Measurements from ENCODE around the gene TOMM6. TPM values are rescaled to one million over a fixed set of nuclear protein-coding genes. Genes with fewer than 3 reads are reported as not detected.

The TOMM6 gene
- 320 TPM for polyA plus RNA-seq (2013, experiment 1 of 2)
- polyA plus RNA-seq (2013, experiment 2 of 2): 278 TPM

DNA sequence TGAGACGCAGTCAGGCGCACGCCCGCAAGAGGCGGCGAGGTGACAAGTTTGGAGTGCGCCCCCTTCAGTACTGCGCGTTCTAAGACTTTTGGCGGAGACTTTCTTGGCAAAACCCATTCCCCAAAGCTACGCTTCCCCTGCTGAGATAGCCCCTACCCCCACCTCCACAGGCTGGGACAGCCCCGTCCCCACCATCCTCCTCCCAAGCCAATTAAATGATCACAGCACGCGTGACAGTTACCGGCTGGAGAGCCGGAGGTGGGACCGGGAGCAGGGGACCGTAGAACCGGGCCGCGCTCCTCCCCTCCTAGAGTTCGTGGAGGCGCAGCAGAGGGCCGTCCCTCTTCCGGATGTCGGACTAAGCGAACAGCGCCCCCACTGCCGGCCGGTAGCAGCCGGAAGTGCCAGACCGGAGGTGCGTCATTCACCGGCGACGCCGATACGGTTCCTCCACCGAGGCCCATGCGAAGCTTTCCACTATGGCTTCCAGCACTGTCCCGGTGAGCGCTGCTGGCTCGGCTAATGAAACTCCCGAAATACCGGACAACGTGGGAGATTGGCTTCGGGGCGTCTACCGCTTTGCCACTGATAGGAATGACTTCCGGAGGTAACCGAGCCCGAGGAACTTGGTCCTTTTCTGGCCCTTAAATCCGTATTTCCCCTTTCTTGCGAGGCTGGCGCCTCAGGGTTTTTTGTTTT lies at the start of gene TOMM6:
TOMM6 (plus strand) TSS at position 476 of the 699 bp plus-strand sequence; CDS start at position 480, 4 bp downstream.
- Histone ChIP-seq H3K27ac (ENCODE audit: low read depth, low read length, severe bottlenecking) (peak within 1 kb of the TSS; percentile 89), H3K4me1 (ENCODE audit: control insufficient read depth, insufficient read depth, low read length, poor library complexity, severe bottlenecking) (peaks cover 4% of the 10 kb centered on the region), H3K36me3 (ENCODE audit: control insufficient read depth, insufficient read depth, low read length) (peaks cover 39% of the 10 kb centered on the region), H3K9me3 (ENCODE audit: control insufficient read depth, low read length) (no peaks in the 10 kb centered on the region), H3K4me3 (ENCODE audit: extremely low read depth, insufficient read depth, low read length, poor library complexity, severe bottlenecking) (peak within 1 kb of the TSS; percentile 100)
- 0% methylated on average over 46 to 52 of the region's 55 CpGs for WGBS, 2 experiments (ENCODE audit: insufficient coverage in 2 of 2)

- no peaks in the 10 kb centered on the region for H3K36me3 ChIP-seq (ENCODE audit: control insufficient read depth, insufficient read depth, low read length)
- WGBS, 2 experiments (ENCODE audit: insufficient coverage in 2 of 2): 50% methylated on average over 1 of the region's 4 CpGs; no CpG with 5 or more reads in 1 of the 2 experiments
- H3K27ac ChIP-seq (ENCODE audit: low read depth, low read length, severe bottlenecking): peak overlapping the region; percentile 69
- no peak overlapping the region for H3K4me3 ChIP-seq (ENCODE audit: extremely low read depth, insufficient read depth, low read length, poor library complexity, severe bottlenecking)
- peaks cover 45% of the 10 kb centered on the region for H3K4me1 ChIP-seq (ENCODE audit: control insufficient read depth, insufficient read depth, low read length, poor library complexity, severe bottlenecking)
- no peaks in the 10 kb centered on the region for H3K9me3 ChIP-seq (ENCODE audit: control insufficient read depth, low read length)
Observed at GRCh38 chr6:41739041-41739440, 48.5 kb upstream of the TOMM6 start.

GRCh38 chr6:41740366-41741162 lies 46.9 kb upstream of the TOMM6 start:
- 70 to 93% methylated on average over 7 to 10 of the region's 13 CpGs for WGBS, 2 experiments (ENCODE audit: insufficient coverage in 2 of 2)
- Histone ChIP-seq H3K36me3 (ENCODE audit: control insufficient read depth, insufficient read depth, low read length) (no peaks in the 10 kb centered on the region), H3K4me1 (ENCODE audit: control insufficient read depth, insufficient read depth, low read length, poor library complexity, severe bottlenecking) (peaks cover 45% of the 10 kb centered on the region), H3K9me3 (ENCODE audit: control insufficient read depth, low read length) (no peaks in the 10 kb centered on the region), H3K27ac (ENCODE audit: low read depth, low read length, severe bottlenecking) (no peak overlapping the region), H3K4me3 (ENCODE audit: extremely low read depth, insufficient read depth, low read length, poor library complexity, severe bottlenecking) (no peak overlapping the region)

DNA sequence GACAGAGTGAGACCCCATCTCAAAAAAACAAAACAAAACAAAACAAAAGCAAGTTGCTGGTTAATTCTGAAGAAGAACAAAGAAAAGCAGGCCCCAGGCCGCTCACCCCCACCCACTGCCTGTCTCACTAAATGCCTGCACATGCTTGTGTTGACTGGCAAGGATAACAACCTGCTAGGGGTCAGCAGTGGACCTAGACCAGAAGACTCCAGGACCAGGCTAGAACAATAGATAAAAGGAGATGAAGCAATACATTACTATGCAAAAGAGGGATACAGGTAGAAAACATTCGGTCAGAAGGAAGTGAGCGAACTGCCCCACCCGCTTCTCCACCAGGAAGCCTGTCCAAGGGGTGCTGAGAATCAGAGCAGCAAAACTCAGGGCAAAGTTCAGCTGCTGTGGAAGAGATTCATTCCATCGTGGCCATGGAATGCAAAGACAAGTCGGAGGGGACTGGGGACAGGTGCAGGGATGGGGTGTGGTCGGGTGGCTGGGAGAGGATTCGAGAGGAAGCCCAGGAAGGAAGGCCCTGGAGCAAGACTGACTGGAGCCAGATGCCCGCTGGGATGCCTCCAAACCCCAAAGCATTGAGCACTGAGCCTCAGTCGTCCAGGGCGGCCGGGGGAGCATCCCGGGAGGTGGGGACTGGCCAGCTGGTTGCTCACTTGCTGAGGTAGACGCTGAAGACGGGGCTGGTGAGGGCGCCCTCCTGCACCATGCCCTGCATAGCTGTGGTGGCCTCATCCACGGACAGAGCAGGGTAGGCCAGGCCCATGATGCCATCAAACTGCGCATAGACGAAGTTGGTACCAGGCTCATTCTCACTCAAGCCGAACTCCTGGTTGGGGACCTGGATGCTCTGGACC lies 45.6 kb upstream of the TOMM6 start:
- Histone ChIP-seq H3K4me1 (ENCODE audit: control insufficient read depth, insufficient read depth, low read length, poor library complexity, severe bottlenecking) (peaks cover 37% of the 10 kb centered on the region), H3K9me3 (ENCODE audit: control insufficient read depth, low read length) (no peaks in the 10 kb centered on the region), H3K36me3 (ENCODE audit: control insufficient read depth, insufficient read depth, low read length) (no peaks in the 10 kb centered on the region), H3K27ac (ENCODE audit: low read depth, low read length, severe bottlenecking) (no peak overlapping the region), H3K4me3 (ENCODE audit: extremely low read depth, insufficient read depth, low read length, poor library complexity, severe bottlenecking) (no peak overlapping the region)
- 91% methylated on average over 19 to 20 of the region's 20 CpGs for WGBS, 2 experiments (ENCODE audit: insufficient coverage in 2 of 2)

- H3K9me3 ChIP-seq (ENCODE audit: control insufficient read depth, low read length): no peaks in the 10 kb centered on the region
- no peaks in the 10 kb centered on the region for H3K36me3 ChIP-seq (ENCODE audit: control insufficient read depth, insufficient read depth, low read length)
- WGBS, 2 experiments (ENCODE audit: insufficient coverage in 2 of 2): 87 to 92% methylated on average over 5 of the region's 6 CpGs
- no peak overlapping the region for H3K4me3 ChIP-seq (ENCODE audit: extremely low read depth, insufficient read depth, low read length, poor library complexity, severe bottlenecking)
- peaks cover 40% of the 10 kb centered on the region for H3K4me1 ChIP-seq (ENCODE audit: control insufficient read depth, insufficient read depth, low read length, poor library complexity, severe bottlenecking)
- H3K27ac ChIP-seq (ENCODE audit: low read depth, low read length, severe bottlenecking): no peak overlapping the region
Observed at GRCh38 chr6:41743406-41744235, 43.9 kb upstream of the TOMM6 start.

GRCh38 chr6:41744236-41744787 lies 43.2 kb upstream of the TOMM6 start:
- Histone ChIP-seq H3K27ac (ENCODE audit: low read depth, low read length, severe bottlenecking) (no peak overlapping the region), H3K4me1 (ENCODE audit: control insufficient read depth, insufficient read depth, low read length, poor library complexity, severe bottlenecking) (peaks cover 37% of the 10 kb centered on the region), H3K36me3 (ENCODE audit: control insufficient read depth, insufficient read depth, low read length) (no peaks in the 10 kb centered on the region), H3K9me3 (ENCODE audit: control insufficient read depth, low read length) (no peaks in the 10 kb centered on the region), H3K4me3 (ENCODE audit: extremely low read depth, insufficient read depth, low read length, poor library complexity, severe bottlenecking) (no peak overlapping the region)
- 100% methylated on average over 6 to 7 of the region's 7 CpGs for WGBS, 2 experiments (ENCODE audit: insufficient coverage in 2 of 2)

GRCh38 chr6:41746107-41746506 lies 41.4 kb upstream of the TOMM6 start:
- 96% methylated on average over 9 to 10 of the region's 10 CpGs for WGBS, 2 experiments (ENCODE audit: insufficient coverage in 2 of 2)
- Histone ChIP-seq H3K36me3 (ENCODE audit: control insufficient read depth, insufficient read depth, low read length) (no peaks in the 10 kb centered on the region), H3K9me3 (ENCODE audit: control insufficient read depth, low read length) (no peaks in the 10 kb centered on the region), H3K4me1 (ENCODE audit: control insufficient read depth, insufficient read depth, low read length, poor library complexity, severe bottlenecking) (peaks cover 20% of the 10 kb centered on the region), H3K27ac (ENCODE audit: low read depth, low read length, severe bottlenecking) (no peak overlapping the region), H3K4me3 (ENCODE audit: extremely low read depth, insufficient read depth, low read length, poor library complexity, severe bottlenecking) (no peak overlapping the region)

DNA sequence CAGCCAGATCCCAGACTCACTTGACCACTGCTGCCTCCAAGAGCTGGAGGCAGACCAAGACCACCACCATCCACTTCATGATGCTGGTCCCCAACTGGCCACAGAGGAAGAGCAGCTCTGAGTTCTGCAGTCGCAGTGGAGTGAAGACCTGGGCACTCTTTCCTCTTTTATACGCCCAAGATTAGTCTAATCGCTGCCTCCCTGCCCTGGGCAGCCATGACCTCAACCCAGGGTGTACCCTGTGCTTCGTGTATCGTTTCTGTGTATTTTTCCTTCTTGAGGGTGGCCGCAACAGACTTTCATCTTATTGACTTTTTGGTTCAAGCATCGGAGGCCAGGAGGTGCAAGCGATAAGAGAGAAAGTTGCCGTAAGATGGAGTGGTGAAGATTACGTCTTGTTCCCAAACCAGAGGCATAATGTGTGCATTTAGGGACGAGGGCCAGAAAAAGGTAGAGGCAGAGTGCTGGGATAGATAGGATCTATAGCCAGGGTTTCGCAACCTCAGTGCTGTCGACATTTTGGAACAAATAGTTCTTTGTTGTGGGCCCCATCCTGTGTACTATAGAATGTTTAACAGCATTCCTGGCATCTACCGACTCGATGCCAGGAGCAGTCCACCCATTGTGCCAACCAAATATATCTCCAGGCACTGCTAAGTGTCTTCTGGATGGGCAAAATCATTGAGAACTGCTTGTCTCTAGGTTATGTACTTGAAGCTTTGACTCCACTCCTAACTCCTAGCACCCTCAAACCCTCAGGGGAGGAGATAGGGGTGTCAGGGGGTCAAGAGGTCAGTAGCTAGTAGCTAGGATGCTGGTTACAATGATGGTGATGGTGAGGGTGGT lies 40.0 kb upstream of the TOMM6 start, which contains the start of gene PGC:
PGC (minus strand) TSS at position 142 of the 846 bp plus-strand sequence; CDS start at position 79, 63 bp downstream.
- 91 to 93% methylated on average over 15 of the region's 15 CpGs for WGBS, 2 experiments (ENCODE audit: insufficient coverage in 2 of 2)
- Histone ChIP-seq H3K4me1 (ENCODE audit: control insufficient read depth, insufficient read depth, low read length, poor library complexity, severe bottlenecking) (peaks cover 12% of the 10 kb centered on the region), H3K36me3 (ENCODE audit: control insufficient read depth, insufficient read depth, low read length) (no peaks in the 10 kb centered on the region), H3K27ac (ENCODE audit: low read depth, low read length, severe bottlenecking) (no peak within 1 kb of the TSS), H3K4me3 (ENCODE audit: extremely low read depth, insufficient read depth, low read length, poor library complexity, severe bottlenecking) (no peak within 1 kb of the TSS), H3K9me3 (ENCODE audit: control insufficient read depth, low read length) (no peaks in the 10 kb centered on the region)

- H3K27ac ChIP-seq (ENCODE audit: low read depth, low read length, severe bottlenecking): no peak overlapping the region
- no peak overlapping the region for H3K4me3 ChIP-seq (ENCODE audit: extremely low read depth, insufficient read depth, low read length, poor library complexity, severe bottlenecking)
- WGBS, 2 experiments (ENCODE audit: insufficient coverage in 2 of 2): 89 to 94% methylated on average over 5 to 6 of the region's 6 CpGs
- no peaks in the 10 kb centered on the region for H3K9me3 ChIP-seq (ENCODE audit: control insufficient read depth, low read length)
- H3K36me3 ChIP-seq (ENCODE audit: control insufficient read depth, insufficient read depth, low read length): no peaks in the 10 kb centered on the region
- peaks cover 9% of the 10 kb centered on the region for H3K4me1 ChIP-seq (ENCODE audit: control insufficient read depth, insufficient read depth, low read length, poor library complexity, severe bottlenecking)
Observed at GRCh38 chr6:41748102-41748477, 39.4 kb upstream of the TOMM6 start.
